GM18498 (cell line): ENCODE data around the gene PARP4.
A peak's percentile ranks its signal among the peaks of the same experiment; 100 is the strongest.
"Not testable (repeated sequence)": the region's sequence is repeated elsewhere in the genome, so short reads cannot be mapped to it uniquely, and the experiment has no call there.

ENCODE experiments used
- ATAC-seq: cut with Tn5 transposase; IDR thresholded peaks from one replicate; pipeline ENCODE4 v1.9.1; 2021; ENCODE audit warnings: mild to moderate bottlenecking, moderate library complexity; ENCODE audit not compliant: unreplicated experiment

PARP4 gene

DNA sequence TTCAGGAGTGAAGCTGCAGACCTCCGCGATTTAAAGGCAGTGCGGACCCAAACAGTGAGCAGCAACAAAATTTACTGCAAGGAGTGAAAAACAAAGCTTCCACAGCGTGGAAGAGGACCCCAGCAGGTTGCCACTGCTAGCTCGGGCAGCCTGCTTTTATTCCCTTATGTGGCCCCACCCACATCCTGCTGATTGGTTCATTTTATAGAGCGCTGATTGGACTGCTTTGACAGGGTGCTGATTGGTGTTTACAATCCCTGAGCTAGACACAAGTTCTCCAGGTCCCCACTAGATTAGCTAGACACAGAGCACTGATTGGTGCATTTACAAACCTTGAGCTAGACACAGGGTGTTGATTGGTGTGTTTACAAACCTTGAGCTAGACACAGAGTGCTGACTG, 6.3 kb downstream of the PARP4 start:
- not testable (repeated sequence) for ATAC-seq

DNA sequence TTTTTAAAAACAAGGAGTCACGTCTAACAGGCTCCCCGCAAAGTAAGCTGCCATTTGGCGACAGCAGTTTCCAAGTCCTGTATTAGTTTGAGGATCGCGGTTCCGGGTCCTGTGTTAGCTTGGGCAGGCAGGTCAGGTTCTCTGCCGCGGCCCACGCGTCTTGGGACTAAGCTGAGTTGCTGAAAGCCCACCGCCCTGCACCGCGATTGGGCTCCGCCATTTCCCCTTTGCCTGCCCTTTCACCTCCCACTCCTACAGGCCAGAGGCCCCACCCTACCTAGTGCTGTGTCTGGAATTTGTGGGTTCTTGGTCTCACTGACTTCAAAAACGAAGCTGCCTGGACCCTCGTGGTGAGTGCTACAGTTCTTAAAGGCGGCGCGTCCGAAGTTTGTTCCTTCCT, 6.8 kb downstream of the PARP4 start:
- no peak for ATAC-seq

DNA sequence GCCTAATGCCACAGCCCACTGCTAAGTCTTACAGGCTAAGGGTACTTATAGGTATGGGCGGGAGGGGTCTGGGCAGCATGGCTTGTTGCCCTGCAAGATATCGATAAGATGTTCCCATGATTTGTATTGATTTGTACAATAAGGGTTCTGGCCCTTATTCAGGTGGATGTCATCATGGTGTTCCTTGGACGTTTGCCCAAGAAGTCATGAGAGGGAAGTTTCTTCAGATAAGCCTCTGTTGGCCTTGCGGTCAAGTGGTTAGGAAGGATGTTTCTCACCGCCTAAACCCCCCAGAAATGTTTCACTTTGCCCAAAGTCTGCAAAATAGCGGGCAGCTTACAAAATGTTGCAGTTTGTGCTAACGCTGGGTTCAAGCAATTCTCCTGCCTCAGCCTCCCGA, 7.3 kb downstream of the PARP4 start:
- ATAC-seq: no peak

DNA sequence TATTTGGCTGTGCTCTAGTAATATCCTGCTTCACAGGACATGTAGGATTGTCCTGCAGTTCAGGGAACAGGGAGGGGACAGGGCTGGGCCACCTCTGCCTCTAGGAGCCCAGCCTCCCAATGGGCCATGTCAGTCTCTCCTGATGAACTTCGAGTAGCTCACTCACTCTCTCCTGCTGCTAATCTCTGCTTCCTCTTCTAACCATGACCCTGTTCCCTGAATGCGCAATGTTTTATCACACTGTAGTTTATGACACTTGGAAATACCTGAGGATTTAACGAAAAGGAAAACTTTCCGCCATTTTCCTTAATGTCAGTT, 9.2 kb downstream of the PARP4 start:
- ATAC-seq: no peak

DNA sequence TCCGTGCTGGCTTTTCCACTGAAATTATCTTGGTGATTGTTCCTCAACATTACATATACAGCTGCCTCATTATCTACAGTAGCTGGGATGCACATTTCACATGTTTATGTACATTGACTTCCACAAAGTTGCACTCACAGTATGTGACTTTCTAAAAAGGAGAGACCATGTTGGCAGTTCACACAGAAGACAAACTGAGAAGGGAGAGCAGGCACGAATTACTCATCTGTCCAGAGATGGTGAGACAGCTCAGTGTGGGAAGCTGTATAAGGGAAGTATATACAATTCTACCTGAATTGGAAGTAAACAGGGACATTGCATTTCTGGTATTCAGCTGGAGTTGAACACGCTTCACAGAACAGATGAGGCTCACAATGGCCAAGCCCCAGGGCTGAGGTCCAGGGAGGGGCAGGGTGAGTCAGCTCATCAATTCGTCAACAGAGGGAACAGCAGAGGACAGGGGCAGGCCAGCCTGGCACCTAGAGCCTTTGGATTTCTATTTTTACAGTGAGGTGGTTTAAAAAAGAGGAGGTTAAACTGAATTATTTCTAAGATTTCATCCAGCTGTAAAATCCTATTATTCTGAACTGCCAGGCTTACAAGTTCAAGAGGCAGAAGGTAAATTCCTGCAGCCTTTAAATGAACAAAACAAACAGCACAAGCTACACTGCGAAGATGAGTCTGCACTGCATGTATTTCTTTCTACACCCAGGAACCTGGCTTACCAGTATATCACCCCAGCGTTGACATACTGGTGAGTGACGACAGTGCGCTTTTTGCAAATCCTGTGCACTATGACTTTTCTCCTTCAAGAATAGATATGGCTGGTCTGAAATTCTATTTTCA, 9.8 kb downstream of the PARP4 start:
- ATAC-seq: no peak

DNA sequence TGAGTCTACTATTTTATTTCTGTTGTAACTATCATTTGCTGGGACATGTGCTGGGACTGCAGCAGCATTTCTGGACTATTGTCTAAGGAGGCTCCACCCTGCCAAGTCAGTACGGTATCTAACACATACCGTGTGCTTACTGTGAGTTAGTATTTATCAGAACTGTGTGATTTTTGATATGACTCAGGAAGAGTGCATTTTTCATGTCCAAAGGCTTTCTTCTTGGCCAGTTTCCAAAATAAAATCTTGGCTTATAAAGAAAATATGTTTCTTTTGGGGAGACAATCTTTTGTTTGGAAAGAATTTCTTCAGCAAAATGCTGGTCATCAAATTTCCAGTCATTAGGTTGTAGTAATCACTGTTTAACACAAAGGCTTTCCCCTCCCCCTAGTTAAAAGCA, 11.6 kb downstream of the PARP4 start:
- ATAC-seq: no peak

DNA sequence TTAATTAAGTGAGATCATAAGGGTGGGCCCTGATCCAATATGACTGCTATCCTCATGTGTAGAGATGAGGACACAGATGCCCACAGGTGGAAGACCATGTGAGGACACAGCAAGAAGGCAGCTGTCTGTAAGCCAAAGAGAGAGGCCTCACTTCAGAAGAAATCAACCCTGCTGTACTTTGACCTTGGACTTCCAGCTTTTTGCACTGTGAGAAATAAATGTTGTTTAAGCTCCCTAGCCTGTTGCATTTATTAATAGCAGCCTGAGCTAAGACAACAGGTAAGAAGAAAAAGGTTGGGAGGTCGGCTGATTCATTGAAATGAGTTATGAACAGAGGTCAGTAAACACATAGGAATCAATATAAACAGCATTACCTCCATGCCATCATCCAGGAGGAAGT, 14.8 kb downstream of the PARP4 start:
- no peak for ATAC-seq

DNA sequence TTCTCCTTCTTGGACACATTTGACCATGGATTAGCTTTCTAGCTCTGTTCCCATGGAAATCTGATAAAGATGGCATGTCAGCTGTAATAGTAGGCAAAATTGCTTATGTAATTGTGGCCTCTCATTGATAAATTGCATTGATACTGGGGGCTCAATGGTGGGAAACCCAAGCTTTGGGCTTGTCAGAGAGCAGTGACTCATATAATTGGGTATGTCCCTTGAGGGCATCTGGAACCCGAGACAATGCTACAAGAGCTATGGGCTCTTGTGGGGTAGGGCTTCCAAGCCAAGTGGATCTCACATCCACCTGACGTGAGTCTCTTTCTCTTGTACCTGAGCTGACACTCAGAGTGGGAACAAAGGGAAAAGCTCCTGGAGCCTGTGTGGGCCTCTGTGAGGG, 16.3 kb downstream of the PARP4 start:
- not testable (repeated sequence) for ATAC-seq

DNA sequence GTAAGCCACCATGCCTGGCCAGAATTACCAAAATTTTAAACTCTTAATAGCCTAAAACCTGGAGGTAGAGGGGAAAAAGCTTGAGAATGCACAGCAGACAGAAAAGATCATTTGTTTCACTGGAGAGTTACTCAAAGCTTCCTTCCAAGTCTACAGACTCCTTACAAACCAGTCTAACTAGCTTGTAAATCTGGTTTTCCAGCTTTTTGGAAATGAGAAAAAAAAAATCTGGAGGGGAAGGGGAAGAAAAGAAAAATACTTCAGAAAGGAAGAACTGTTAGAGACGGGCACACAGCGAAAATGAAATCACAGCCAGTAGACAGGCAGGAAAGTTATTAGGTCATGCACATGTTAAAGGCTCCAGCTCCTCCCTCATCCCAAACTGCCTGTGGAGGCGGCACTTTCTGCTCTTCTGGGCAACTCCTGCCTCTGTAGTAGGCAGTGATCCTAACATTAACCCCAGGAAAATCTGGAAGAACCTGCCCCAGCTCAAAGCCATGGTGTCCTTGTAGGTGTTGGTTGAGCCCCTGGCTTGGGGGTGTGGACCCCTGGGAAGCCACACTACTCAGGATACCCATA, 17.3 kb downstream of the PARP4 start:
- ATAC-seq: no peak

DNA sequence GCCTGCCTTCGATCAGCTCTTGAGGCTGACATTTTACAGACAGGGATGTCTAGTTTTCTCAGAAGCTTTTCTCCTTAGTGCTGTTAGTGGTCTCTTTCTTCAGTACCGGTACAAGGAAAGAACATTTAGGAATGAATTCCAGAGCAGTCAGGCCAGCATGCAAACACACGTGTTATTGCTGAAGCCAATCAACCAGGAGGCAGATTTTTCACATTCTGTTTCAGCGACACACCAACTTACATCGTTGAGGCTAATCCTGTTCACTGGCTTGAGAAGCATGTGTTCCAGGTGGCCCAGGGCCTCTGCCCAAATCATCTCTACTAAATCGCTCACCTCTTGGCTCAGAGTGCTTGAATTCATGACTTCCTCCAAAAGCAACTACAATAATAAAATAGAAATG, 19.2 kb downstream of the PARP4 start:
- no peak for ATAC-seq

DNA sequence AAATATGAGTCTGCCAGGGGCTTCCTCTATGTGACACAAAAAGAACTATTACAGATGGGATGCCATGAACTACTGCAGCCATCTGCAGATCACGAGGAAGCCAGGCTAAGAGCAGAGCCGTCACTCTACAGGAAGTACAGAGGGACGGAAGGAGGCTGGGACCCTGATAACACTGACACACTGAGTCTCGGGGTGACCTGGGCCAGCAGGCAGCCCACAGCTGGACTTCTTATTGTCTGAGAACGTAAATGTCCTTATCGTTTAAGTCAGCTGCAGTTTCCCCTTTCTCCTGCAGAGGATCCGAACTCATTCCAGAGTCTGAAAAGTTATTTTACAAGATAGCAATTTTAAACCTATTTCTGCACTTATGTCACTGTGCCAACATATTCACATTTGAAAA, 20.7 kb downstream of the PARP4 start:
- ATAC-seq: no peak

DNA sequence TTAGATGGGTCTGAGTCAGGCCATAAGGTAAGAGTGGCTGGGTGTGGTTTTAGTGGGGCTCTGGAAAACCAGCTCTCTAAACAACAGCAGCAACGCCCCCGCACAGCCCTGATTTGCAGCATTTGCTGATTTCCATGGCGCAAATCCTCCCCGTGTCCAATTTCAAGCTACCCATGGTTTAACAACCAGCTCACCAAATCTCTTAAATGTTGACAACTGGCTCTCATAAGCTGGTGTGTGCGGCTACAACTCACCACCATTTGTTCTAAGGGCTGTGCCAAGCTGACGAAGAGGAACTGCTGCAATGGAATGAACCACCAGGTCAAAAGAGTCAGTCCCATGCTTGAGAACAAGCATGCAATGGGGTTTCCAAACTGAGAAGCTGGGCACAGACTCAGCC, 22.9 kb downstream of the PARP4 start:
- ATAC-seq: no peak

DNA sequence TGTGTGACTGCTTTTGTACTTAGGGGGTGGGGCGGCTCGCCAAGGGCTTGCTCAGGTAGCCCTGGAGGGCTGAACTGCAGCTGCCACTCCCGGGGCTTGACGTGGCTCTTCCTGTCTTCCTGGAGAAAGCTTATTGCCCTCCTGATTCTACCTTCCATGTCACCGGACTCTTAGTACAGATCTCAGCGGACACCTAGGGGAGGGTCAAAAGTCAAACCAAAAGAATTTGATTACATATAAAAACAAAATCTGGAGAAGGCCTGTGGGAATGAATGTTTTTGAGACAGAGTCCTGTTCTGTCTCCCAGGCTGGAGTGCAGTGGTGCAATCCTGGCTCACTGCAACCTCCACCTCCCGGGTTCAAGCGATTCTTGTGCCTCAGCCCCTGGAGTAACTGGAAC, 24.5 kb downstream of the PARP4 start:
- not testable (repeated sequence) for ATAC-seq

DNA sequence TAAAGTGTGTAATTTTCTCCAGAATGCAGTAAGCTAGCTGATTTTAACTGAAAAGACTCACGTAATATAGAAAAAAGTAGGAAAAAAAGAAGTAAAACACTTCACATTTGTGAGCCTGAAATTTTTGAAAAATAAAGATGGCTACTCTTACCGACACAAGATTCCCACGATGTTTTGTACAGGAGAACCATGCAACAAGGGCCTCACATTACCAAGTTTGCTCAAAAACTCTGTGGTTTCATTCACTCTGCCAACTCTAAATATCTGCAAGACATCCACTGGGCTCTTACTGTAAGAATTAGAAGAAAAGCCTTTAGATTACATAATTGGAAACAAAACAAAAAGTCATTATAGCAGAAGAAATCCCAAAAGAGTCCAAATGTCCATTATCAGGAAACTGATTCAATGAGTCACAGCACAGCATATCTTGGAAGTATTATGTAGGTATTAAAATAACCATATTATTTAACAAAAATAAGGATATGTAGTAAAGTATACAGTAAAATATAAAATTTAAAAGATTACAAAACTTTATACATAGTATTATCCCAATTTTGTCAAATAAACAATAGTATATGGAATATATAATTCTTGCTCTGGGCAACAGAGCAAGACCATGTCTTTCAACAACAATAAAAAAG, 26.4 kb downstream of the PARP4 start:
- ATAC-seq: not testable (repeated sequence)

DNA sequence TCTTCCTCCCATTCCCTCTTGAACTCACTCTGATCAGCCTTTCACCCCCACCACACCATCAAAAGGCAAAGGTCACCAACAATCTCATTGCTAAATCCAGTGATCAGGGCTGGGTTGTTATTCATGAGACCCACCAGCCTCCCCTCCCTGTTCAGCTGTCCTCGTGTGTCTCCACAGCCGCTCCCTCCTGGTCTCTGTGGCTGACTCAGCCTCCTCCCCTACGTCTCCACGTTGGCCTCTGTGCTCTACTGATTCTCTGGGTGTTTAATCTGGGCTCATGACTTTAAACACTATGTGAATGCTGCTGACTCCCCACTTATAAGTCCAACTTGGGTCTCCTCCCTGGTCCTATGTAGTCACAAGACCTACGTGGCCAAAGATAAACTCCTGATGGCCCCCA, 38.9 kb downstream of the PARP4 start:
- ATAC-seq: no peak

DNA sequence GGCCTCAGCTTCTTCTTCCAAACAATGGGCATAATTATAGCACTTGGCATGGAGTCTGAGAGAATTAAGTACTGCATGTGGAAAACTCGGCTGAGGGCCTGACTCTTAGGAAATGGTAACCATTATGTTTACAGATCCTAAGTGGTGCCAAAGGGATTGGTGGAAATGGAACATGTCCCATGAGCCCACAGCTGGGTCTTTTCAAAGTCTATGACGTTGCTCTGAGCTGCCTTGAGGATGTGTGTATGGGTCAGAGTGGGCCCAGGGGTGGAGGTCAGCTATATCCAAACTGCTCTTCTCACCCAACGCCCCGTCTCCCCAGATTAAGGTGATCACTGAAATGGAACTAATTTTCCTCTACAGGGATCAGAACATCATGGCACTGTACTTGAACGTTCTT, 40.4 kb downstream of the PARP4 start:
- not testable (repeated sequence) for ATAC-seq

DNA sequence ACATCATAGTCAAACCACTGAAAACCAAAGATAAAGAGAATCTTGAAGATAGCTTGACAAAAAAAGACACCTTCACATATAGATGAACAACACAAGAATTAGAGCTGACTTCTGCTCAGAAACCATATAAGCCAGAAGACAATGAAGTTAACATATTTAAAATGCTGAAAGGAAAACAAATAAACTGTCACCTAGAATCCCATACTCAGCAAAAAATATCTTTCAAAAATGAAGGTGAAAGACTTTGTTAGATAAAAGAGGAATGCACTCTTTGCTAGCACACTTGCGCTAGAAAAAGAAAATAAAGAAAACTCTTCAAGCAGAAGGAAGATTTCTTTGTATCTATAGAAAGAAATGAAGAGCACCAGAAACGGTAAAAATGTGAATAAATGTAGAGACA, 49.5 kb downstream of the PARP4 start:
- ATAC-seq: no peak

DNA sequence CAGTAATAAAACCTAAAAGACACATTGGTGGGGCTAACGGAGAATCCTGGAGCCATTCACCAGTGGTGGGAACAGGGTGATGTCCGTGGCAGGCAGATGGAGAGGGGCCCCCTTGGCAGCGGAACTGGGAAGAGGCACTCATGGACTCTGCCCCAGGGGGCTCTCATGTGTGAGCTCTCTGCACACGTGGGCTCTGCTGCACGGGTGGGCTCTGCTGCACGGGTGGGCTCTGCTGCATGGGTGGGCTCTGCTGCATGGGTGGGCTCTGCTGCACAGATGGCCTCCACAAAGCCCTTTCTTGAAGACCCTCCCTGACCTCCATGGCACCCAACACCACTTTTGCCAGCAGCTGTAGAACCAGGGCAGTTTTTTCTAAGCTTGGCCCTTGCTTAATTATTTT, 52.3 kb downstream of the PARP4 start:
- ATAC-seq: no peak

DNA sequence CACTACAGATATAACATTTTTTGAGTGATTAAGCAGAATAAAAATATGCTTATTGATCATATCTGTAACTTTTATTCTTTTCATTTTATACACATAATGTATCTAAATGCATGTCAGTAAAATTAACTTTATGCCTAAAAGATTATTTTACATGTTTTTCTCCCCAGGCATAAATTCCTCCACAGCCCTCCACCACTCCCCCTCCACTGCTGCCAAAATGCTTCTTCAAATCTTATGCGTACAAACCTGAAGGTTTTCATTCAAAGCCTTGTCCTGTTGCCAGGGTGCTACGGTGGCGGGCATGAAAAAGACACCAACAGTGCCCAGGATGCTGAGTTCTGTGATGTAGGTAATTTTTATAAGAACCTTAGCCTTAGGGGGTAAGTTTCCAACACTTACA, 52.9 kb downstream of the PARP4 start:
- ATAC-seq: no peak

DNA sequence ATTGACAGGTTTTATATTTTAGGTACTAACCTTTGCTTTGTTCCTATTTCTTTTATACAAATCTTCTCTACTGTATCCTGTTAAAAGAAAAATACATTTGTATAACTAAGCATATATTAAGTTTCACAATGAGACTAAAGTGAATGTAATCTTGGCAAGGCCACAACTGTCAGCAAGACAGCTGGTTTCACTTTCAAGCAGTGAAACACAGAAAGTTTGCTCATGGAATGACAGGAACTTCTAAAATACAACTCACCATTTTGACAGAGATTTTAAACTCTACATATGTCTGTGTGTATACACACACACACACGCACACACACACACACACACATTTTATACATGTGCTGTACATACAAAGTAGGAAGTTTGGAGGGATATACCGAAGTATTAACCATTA, 53.3 kb downstream of the PARP4 start:
- peak; percentile 63 for ATAC-seq

DNA sequence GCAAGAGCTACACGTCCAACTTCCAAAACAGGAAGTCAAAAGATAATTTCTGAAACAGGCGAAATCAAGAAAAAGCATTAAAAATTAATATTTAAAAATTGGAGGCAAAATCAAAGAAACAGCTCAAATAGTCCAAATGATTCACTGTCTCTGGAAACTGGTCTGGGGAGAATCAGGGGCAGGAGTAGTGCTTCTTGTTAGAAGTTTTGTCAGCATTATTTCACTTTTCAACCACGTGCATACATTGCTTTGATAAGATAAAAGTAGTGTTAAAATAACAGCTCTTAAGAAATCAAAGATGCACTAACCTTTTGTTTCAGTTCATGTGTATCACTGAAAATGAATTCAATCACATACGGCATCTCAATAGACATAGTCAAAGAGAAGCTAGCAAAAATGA, 53.8 kb downstream of the PARP4 start:
- no peak for ATAC-seq

DNA sequence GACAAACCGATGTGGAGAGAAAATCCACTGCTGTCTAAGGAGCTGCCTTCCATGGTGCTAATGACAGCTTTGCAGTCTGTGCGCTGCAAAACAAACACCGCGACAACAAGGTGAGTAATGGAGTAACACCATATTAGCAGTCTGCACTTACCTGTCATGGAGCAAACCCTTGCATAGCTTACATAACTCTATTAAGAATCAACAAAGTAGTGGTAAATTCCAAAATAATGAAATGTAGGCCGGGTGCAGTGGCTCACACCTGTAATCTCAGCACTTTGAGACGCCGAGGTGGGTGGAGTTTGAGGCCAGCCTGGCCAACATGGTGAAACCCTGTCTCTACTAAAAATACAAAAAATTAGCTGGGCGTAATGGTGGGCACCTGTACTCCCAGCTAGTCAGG, 56.2 kb downstream of the PARP4 start:
- ATAC-seq: no peak
